Renal pelvis (tissue), 4 donors: ENCODE data around the gene RAVER1. TPM values are rescaled to one million over a fixed set of nuclear protein-coding genes. Genes with fewer than 3 reads are reported as not detected.
"Not testable (repeated sequence)": the region's sequence is repeated elsewhere in the genome, so short reads cannot be mapped to it uniquely, and the experiment has no call there.

Experiments used
- DNase-seq: peaks from one replicate; pipeline ENCODE4 v3.0.0-alpha.2; 2013
- polyA plus RNA-seq, 3 donors: library from polyadenylated mRNA; unstranded; fragments of 120-200 nt; gene quantifications; one replicate each; pipeline ENCODE4 v1.2.1, GENCODE V29; 2013; ENCODE audit not compliant: insufficient read length in 3 of 3

RAVER1 gene
- polyA plus RNA-seq, 3 donors, result 31.9 to 43.4 (median 37.1) TPM

DNA sequence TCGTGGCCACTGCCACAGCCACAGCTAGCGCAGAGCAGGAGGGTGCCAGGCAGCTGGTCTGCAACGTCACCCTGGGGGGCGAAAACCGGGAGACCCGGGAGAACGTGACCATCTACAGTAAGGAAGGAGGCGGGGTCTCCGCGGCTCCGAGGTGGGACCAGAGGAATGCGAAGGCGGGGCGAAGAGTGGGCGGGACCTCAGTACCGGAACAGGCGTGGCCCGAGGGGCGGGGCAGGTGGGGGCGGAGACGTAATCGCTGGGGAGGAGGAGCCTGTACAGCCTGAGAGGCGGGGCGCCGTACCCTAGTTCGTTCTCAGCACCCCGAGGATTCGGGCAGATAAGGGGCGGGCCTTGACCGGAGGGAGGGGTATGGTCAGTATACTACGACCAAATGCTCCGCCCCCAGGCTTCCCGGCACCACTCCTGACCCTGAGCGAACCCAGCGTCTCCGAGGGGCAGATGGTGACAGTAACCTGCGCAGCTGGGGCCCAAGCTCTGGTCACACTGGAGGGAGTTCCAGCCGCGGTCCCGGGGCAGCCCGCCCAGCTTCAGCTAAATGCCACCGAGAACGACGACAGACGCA is 41.0 kb downstream of the RAVER1 start:
- DNase-seq, result no peak

DNA sequence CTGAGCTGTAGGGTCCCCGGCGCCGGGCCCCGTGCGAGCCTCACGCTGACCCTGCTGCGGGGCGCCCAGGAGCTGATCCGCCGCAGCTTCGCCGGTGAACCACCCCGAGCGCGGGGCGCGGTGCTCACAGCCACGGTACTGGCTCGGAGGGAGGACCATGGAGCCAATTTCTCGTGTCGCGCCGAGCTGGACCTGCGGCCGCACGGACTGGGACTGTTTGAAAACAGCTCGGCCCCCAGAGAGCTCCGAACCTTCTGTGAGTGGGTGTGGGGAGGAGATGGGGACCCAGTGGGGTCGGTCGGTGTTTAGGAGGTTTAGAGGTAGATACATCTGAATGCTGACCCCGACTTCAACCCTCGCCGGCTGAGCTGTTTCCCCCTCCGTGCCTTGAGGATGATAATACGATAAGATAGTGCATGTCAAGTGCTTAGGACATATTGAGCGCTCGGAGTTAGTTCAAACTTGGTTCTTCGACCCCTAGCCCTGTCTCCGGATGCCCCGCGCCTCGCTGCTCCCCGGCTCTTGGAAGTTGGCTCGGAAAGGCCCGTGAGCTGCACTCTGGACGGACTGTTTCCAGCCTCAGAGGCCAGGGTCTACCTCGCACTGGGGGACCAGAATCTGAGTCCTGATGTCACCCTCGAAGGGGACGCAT is 41.6 kb downstream of the RAVER1 start:
- no peak for DNase-seq

DNA sequence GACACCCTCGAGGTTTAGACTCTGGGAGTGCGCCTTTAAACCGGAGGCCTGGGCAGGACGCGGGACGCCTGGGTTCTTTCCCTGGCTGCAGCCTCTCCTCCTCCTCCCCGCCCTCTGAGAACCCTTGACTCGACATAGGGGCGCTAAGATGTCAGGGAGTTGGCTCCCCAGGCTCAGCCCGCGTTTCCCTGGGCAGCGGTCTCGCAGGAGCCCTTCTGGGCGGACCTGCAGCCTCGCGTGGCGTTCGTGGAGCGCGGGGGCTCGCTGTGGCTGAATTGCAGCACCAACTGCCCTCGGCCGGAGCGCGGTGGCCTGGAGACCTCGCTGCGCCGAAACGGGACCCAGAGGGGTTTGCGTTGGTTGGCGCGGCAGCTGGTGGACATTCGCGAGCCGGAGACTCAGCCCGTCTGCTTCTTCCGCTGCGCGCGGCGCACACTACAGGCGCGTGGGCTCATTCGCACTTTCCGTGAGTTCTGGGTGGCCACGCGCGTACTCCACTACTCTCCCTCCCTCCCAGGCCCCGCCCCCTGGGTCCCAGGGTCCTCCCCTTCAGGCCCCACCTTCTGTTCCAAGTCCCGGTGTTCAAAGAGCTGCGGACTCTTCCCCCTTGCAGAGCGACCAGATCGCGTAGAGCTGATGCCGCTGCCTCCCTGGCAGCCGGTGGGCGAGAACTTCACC is 42.3 kb downstream of the RAVER1 start:
- no peak for DNase-seq

DNA sequence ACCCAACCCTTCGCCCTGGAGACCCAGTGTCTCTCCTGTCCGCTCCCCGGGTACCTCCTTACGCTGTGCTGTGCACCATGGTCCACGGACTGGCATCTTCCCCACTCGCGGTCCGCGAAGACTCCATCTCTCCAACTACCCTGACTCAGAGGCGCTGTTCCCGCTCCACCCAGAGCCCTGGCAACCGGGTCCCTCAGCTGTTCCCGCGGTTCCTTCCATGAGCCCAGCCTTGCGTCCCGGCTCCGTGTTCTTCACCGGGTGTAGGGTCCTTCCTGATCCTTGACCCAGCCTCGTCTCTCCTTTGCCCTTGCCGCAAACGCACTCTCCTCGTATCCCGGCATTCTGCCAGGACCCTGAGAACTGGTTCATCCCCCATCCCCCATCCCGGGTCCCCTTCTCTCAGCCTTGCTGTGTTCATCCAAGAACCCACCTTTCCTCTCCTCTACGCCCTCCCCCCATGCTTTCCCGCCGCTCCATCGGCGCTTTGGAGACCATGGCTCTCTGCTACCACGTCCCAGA is 42.9 kb downstream of the RAVER1 start:
- no peak for DNase-seq

DNA sequence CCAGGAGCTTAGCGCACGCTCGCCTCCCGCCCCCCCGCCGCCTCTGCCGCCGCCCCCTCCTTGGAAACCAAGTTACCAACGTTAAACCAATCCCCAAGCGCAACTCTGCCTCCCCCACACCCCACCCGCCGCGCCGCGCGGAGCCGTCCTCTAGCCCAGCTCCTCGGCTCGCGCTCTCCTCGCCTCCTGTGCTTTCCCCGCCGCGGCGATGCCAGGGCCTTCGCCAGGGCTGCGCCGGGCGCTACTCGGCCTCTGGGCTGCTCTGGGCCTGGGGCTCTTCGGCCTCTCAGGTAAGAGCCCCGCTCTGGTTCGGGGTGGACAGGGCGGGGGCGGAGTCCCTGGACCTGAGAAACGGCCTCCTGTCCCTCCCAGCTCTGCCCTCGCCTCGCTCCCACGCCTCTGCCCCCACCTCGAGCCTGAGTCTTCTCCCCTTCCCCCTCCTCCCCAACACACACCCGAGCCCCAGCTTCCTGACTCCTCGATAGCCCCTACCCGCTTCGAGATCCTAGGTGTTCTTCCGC is 43.4 kb downstream of the RAVER1 start, which contains the start of gene ICAM5:
Gene ICAM5, plus strand, starts transcription at position 117 of the 521 bp plus-strand sequence. Its CDS starts 92 bp downstream, at position 209.
- DNase-seq, result no peak

DNA sequence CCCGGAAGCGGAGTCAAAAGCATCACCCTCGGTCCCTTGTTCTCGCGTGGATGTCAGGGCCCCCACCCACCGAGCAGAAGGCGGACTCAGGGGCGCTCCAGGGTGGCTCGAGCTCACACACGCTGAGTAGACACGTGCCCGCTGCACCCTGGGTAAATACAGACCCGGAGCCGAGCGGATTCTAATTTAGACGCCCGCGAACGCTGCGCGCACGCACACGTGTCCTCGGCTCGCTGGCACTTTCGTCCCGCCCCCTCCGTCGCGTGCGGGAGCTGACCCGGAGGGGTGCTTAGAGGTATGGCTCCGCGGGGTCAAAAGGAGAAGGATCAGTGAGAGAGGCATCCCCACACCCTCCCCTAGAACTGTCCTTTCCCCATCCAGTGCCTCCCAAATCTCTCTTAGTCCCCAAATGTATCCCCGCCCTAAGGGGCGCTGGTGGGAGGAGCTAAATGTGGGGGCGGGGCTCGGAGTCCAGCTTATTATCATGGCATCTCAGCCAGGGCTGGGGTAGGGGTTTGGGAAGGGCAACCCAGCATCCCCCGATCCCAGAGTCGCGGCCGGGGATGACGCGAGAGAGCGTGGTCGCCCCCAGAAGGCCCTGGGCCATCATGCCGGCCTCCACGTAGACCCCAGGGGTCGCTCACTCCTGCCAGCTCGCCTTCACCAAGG is 44.0 kb downstream of the RAVER1 start:
- no peak for DNase-seq

DNA sequence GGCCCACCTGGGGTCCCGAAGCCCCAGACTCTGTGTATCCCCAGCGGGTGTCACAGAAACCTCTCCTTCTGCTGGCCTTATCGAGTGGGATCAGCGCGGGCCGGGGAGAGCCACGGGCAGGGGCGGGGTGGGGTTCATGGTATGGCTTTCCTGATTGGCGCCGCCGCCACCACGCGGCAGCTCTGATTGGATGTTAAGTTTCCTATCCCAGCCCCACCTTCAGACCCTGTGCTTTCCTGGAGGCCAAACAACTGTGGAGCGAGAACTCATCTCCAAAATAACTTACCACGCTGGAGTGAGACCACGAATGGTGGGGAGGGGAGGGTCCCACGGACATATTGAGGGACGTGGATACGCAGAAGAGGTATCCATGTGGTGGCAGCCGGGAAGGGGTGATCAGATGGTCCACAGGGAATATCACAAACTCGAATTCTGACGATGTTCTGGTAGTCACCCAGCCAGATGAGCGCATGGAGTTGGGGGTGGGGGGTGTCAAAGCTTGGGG is 44.6 kb downstream of the RAVER1 start:
- DNase-seq, result no peak

DNA sequence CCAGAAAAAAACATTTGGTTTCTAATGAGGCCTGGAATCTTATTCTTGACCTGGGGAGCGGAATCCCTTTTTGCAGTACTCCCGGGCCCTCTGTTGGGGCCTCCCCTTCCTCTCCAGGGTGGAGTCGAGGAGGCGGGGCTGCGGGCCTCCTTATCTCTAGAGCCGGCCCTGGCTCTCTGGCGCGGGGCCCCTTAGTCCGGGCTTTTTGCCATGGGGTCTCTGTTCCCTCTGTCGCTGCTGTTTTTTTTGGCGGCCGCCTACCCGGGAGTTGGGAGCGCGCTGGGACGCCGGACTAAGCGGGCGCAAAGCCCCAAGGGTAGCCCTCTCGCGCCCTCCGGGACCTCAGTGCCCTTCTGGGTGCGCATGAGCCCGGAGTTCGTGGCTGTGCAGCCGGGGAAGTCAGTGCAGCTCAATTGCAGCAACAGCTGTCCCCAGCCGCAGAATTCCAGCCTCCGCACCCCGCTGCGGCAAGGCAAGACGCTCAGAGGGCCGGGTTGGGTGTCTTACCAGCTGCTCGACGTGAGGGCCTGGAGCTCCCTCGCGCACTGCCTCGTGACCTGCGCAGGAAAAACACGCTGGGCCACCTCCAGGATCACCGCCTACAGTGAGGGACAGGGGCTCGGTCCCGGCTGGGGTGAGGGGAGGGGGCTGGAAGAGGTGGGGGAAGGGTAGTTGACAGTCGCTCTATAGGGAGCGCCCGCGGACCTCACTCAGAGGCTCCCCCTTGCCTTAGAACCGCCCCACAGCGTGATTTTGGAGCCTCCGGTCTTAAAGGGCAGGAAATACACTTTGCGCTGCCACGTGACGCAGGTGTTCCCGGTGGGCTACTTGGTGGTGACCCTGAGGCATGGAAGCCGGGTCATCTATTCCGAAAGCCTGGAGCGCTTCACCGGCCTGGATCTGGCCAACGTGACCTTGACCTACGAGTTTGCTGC is 46.3 kb downstream of the RAVER1 start, which contains the start of gene ICAM4:
Gene ICAM4, plus strand, starts transcription at position 153 of the 935 bp plus-strand sequence. Its CDS starts 58 bp downstream, at position 211.
- peak; percentile 89 for DNase-seq

DNA sequence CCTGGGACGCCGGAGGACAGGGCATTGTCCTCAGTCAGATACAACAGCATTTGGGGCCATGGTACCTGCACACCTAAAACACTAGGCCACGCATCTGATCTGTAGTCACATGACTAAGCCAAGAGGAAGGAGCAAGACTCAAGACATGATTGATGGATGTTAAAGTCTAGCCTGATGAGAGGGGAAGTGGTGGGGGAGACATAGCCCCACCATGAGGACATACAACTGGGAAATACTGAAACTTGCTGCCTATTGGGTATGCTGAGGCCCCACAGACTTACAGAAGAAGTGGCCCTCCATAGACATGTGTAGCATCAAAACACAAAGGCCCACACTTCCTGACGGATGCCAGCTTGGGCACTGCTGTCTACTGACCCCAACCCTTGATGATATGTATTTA is 47.9 kb downstream of the RAVER1 start:
- no peak for DNase-seq

DNA sequence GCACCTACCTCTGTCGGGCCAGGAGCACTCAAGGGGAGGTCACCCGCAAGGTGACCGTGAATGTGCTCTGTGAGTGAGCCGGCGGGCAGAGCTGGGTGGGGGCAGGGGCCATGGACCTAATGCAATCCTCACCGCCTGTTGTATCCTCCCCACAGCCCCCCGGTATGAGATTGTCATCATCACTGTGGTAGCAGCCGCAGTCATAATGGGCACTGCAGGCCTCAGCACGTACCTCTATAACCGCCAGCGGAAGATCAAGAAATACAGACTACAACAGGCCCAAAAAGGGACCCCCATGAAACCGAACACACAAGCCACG is 48.4 kb downstream of the RAVER1 start:
- no peak for DNase-seq

DNA sequence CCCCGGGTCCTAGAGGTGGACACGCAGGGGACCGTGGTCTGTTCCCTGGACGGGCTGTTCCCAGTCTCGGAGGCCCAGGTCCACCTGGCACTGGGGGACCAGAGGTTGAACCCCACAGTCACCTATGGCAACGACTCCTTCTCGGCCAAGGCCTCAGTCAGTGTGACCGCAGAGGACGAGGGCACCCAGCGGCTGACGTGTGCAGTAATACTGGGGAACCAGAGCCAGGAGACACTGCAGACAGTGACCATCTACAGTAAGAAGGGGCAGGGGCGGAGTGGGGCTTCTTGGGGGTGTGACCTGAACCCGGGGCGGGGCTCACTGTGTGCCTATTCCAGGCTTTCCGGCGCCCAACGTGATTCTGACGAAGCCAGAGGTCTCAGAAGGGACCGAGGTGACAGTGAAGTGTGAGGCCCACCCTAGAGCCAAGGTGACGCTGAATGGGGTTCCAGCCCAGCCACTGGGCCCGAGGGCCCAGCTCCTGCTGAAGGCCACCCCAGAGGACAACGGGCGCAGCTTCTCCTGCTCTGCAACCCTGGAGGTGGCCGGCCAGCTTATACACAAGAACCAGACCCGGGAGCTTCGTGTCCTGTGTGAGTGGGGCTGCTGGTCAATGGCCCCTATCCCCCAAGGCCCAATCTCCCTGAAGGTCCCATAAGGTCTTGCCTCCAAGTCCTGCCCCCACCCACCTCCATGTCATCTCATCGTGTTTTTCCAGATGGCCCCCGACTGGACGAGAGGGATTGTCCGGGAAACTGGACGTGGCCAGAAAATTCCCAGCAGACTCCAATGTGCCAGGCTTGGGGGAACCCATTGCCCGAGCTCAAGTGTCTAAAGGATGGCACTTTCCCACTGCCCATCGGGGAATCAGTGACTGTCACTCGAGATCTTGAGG is 49.0 kb downstream of the RAVER1 start:
- no peak for DNase-seq

DNA sequence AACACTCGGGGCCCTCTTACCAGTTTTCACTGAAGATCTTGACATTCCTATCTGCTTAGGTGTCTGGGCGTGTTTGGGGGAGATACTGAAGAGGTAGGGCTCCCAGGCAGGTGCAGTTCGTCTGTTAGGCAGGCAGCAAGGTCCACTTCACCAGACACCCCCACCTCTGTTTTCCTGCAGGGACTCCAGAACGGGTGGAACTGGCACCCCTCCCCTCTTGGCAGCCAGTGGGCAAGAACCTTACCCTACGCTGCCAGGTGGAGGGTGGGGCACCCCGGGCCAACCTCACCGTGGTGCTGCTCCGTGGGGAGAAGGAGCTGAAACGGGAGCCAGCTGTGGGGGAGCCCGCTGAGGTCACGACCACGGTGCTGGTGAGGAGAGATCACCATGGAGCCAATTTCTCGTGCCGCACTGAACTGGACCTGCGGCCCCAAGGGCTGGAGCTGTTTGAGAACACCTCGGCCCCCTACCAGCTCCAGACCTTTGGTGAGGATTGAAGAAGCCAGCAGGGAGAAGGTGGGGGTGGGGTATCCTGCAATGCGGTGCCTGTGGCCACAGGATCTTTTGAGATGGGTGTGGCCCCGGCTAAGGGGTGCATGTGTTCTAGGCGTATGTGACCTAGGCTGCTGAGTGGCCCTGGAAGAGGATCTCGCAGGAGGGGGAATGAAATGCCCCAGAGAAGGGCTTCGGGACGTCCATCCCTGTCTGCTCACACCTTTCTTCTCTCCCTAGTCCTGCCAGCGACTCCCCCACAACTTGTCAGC is 49.8 kb downstream of the RAVER1 start:
- no peak for DNase-seq

DNA sequence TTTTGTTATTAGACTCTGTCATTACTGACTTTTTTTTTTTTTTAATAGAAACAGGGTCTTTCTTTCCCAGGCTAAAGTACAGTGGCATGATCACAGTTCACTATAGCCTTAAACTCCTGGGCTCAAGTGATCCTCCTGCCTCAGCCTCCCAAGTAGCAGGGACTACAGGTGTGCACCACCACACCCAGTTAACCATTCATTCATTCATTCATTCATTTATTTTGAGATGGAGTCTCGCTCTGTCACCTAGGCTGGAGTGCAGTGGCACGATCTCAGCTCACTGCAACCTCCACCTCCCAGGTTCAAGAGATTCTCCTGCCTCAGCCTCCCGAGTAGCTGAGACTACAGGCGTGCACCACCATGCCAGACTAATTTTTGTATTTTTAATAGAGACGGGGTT is 51.3 kb downstream of the RAVER1 start:
- not testable (repeated sequence) for DNase-seq

DNA sequence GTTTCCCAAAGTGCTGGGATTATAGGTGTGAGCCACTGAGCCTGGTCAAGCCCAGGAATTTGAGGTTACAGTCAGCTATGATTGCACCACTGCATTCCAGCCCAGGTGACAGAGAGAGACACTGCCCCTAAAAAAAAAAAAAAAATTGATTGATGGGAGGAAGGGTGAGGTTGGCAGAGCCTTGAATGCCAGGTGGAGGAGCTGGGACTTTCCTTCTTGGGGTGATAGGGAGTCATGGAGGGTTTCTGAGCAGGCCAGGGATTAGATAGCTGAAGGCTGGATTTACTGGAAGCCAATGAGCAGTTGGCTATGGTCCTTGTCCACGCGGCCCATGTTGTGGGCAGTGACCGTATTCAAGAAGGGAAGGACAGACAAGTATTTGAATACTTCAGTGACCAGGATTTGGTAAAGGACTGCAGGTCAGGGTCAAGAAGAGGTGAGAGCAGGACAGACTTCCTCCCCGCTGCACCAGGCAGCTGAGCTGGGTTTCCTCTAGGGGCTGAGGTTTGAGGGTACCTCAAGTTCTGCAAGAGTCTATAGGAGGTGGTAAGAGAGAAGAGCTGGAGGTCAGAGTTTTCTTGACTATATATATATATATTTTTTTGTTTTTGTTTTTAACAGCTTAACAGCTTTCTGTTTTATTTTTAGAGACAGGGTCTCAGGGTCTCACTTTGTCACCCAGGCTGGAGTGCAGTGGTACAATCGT is 53.4 kb downstream of the RAVER1 start:
- DNase-seq, result no peak

DNA sequence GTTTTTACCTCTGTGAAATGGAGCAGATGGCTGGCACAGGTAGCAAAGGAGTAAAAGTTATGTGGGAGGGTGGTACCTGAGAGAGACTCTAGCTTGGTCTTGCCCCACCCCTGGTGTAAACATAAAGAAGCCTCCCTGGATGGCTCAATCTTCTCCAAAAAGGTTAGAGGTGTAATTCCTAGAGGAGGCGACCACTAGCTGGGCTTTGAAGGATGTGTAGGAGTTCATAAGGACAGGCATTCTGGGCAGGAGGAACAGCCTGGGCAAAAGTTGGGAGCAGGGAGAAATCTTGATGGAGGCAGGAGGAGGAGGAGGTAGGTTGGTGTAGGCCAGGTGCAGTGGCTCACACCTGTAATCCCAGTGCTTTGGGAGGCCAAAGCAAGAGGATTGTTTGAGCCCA is 54.4 kb downstream of the RAVER1 start:
- DNase-seq, result no peak

DNA sequence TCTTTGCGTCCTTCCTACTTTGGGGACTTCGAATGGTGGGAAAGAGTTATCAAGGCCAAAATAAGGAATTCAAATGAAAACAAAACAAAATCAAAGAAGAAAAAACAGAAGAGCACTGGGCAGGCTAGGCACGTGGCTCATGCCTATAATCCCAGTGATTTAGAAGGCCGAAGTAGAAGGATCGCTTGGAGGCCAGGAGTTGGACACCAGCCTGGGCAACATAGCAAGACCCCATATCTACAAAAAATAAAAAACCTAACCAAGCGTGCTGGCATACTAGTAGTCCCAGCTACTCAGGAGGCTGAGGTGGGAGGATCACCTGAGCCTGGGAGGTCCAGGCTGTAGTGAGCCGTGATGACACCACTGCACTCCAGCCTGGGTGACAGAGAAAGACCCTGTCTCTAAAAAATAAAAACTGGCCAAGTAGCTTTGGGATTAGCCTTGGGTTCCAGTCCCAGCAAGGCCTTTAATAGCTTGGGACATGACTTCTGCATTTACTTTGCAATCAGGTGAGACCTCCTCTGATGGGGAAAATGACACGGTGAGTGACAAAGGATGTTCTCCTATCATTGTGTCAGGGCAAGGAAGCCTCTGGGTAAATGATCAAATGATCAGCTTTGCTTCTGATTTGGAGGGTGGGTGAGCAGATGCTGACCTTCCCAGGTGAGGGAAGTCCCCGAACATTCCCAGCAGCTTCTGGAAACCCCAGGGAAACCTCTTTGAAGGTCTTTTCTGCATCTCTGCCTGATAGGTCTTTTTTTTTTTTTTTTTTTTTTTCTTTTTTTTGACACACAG is 55.3 kb downstream of the RAVER1 start:
- no peak for DNase-seq

DNA sequence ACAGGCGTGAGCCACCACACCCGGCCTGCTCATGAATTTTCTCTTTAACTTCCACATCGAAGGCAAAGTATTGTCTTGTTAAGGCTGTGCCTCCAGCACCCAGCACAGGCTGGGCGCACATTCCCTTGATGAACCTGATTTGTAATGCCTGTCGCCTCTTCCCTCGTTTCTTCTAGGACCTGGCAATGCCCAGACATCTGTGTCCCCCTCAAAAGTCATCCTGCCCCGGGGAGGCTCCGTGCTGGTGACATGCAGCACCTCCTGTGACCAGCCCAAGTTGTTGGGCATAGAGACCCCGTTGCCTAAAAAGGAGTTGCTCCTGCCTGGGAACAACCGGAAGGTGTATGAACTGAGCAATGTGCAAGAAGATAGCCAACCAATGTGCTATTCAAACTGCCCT is 58.7 kb downstream of the RAVER1 start:
- no peak for DNase-seq
